HG03103 (cell line): Measurements from ENCODE around the gene TENM4.

Source experiments
- ATAC-seq: cut with Tn5 transposase; IDR thresholded peaks from one replicate; pipeline ENCODE4 v1.9.1; 2021; ENCODE audit warnings: low read depth; ENCODE audit not compliant: unreplicated experiment

The TENM4 gene

GRCh38 chr11:79393362-79394043 is 47.3 kb downstream of the TENM4 start:
- no peak for ATAC-seq

DNA sequence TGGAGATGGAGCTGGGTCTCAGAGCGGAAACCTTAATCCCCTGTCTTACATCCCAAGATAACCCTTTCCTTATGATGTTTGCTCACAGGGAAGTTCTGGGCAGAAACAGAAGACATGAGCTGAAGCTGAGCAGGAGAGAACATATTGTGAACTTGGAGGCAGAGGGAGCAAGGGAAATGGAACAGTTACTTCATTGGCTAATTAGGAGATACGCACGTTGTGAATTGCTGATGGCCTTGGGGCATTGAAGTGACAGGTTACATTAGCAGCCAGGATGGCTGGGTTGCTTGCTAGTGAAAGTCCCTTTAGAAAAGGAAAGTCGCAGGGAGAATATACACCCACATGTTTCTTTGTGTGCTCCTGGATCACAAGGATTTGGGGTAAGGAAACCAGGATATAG is 48.7 kb downstream of the TENM4 start:
- ATAC-seq = no peak

GRCh38 chr11:79390923-79391322 is 49.9 kb downstream of the TENM4 start:
- no peak for ATAC-seq

GRCh38 chr11:79390477-79390876 is 50.4 kb downstream of the TENM4 start:
- no peak for ATAC-seq

DNA sequence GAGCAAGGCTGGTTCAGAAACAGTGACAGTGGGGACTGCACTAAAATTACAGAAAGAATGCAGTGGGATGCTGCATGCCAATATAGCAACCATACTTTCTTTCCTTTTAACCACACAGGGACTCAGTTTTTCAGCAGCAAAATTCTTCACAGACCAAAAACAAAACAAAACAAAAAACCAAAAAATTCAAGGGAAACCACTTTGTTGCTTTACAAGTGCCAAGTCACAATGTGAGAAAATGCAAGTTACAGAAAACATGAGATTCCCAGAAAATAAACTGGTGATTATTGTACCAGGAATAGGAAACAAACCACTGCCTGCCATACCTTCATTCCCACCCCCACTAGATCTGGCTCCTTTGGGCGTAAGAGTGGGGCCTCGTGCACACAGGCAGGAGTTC is 52.6 kb downstream of the TENM4 start:
- ATAC-seq = no peak

GRCh38 chr11:79383874-79384273 is 57.0 kb downstream of the TENM4 start:
- no peak for ATAC-seq

DNA sequence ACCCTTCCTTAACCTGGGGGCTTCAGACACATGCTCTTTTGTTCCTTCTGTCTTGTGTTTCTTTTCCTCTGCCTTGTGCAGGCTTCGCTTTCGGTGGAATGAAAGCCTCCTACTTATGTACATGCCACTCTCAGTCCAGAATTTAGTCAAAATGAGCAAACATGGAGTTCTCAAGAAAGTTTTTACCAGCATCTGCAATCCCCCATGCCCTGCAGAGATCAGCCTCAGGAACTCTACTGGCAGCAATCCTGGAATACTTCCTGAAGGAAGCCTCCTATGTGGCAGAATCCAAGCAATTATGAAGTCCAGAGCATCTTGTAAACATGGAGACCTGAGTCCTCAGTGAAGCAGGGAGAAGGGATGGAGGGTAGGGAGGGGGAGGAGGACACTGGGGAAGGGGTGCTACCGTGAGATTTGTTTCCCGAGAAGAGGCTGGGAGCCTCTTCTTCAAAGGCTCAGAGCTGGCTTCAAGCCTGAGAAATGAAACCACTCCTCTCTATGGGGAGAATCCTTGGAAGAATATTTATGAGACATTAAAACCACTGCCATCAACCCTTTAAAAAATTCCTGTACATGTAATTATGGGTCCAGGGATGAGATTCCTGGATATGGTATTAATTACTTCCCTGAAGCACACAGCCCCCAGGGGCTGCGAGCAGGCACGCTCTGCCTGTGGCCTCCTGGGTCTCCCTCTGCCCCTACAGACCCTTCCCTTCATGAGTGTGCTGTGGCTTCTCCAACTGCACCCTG is 58.4 kb downstream of the TENM4 start:
- ATAC-seq = no peak

DNA sequence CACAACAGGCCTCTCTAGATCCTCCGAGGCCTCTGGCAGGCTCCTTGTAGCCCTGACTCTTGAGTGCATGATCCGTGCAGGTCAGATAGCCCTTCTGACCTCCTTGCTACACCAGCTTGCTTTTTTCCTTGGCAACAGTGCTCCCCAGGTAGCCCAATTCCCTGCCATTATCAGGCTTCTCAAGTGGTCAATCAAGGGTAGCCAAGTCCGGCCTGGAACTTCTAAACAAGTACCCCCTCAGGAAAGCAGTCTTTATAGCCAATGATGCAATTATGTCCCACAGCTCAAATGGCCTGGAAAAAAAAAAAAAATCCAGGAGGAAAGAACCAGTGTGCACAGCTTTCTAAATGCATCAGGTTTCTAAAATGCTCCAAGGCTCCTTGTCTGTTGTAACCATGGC is 59.8 kb downstream of the TENM4 start:
- no peak for ATAC-seq

GRCh38 chr11:79377406-79377805 is 63.4 kb downstream of the TENM4 start:
- ATAC-seq = no peak

DNA sequence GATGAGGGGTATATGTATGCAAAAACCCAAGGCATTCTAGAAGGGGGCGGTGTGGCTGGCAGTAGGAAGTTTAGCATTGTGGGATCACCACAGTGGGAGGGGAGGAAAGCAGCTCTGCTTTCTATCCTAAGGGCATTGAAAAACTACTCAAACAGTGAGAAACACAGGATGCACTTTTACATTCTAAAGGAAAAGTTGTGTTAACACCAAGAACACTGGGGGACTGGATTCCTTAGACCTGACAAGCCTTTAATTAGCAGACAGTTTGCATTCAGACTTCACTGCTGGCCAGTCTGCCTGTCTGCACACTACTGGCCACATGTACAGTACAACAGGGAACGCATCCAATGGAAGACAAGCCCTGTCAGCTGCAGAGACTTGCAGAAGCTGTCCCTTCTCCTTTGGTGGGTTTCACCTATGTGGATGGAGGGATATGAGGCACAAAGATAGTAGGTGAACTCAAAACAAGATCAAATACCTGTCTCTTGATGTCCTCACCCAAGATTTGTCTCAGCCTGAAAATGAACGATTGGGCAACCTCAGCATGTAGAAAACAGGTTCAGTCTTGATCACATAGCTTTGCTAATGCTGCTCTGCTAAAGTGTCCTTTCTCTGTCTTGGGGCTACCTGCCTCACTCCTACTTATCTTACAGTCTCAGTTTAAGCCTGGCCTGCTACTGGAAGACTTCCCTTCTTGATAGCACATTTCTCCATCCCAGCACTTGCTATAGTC is 64.8 kb downstream of the TENM4 start:
- no peak for ATAC-seq

DNA sequence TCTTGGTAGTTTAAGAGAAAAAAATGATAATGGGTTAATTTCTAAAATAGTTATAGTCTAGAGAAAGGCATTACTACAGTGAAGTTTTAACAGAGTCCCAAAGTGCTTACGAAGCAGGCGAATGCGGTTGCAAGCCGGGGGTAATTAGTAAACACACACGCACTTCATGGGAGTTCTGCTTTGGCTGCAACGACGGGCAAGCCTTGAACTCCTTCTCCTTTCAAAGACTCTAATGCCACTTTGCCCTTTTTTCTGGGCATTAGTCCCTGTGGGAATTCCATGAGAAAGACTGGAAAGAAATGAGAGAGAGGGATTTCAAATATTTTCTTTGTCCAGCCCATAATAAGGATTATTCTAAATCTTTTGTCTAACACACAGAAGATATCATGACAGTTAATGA is 66.1 kb downstream of the TENM4 start:
- no peak for ATAC-seq

DNA sequence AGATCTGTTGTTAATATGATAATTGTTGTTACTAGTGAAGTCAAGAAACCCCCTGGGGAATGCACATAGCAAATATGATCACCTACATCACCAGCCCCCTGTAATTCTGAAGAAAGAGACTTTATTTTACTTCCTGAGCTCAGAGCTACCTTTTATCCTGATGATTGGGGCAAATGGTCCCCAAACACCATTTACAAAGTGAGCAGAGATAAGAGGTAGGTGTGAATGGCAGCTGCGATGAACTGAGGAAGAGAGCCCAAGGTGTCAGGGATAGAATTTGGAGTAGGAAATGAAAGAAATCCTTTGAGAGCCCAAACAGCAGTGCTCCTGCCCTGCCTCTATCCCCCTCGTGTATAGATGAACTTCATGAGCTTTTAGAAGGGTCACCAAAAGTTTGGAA is 69.1 kb downstream of the TENM4 start:
- ATAC-seq = no peak

GRCh38 chr11:79371152-79371551 is 69.7 kb downstream of the TENM4 start:
- no peak for ATAC-seq

DNA sequence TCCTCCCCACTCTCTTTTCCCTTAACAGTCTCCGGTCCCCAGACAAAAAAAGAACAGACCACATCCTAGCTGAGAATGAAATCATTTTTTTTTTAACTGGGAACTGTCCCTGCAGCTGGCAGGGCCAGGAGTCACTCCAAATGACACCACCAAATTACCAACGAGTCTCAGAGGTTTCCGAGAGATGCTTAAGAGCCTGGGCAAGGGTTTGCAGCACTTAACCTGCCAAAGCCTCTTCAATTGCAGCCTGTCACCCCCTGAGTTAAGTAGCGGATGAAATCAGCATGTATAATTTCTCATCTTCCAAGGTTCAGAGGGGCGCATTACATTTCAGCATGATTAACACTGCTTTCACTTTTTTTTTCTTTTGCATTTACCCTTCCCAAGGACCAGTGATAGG is 71.8 kb downstream of the TENM4 start:
- ATAC-seq = no peak

- no peak for ATAC-seq
Measured at GRCh38 chr11:79367844-79368243, 73.0 kb downstream of the TENM4 start.

- ATAC-seq = no peak
Measured at GRCh38 chr11:79366218-79366617, 74.6 kb downstream of the TENM4 start.

DNA sequence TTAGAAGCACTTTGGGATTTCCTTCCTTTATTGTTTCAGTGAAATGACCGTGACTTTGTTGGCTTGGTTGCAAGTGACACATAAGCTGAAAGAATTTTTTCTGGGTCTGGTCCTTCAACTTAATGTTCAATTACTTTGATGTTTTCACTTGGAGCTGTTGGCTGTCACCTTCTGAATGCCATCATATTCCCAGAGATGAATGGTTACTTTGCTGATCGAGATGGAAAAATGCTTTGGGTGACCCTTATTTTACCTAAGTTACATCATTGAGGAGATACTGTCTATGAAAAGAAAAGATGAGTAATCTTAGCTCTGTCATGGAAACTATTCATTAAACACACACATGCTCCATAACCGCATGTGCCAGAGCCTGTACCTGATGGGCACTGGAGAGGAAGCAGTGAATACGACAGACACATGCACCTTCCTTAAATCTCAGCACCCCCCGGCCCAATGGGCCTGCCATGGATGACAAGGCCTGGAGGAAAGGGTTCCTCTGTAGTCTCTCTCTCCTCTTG is 76.9 kb downstream of the TENM4 start:
- no peak for ATAC-seq

DNA sequence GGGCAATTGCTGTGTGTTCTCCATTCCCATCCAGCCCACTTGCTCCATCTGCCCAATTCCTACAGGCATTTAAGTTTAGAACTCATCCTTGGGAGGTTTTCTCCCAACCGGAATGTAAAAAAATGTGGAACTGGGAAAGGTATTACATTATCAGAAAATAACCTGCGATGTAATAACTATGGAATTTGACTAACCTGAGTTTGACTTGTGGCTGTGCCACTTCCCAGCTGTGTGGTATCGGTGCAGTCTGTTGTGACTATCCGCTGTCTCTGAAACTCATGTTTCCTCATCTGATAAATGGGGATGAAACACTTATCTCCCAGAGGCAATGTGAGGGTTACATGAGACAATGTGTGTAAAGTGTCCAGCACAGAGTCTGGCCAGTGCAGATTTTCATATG is 77.6 kb downstream of the TENM4 start:
- ATAC-seq = no peak

GRCh38 chr11:79362821-79363220 is 78.0 kb downstream of the TENM4 start:
- ATAC-seq = no peak

- no peak for ATAC-seq
Measured at GRCh38 chr11:79362206-79362757, 78.5 kb downstream of the TENM4 start.

GRCh38 chr11:79358258-79358657 is 82.6 kb downstream of the TENM4 start:
- no peak for ATAC-seq
